HCT116 (cell line): ENCODE measurements around the gene DAZAP1.

Source experiments
- ATF3 ChIP-seq: IDR thresholded peaks from 2 replicates; pipeline ENCODE4 v1.6.1; 2012
- CEBPB ChIP-seq: IDR thresholded peaks from 2 replicates; pipeline ENCODE4 v1.6.1; 2012; ENCODE audit warnings: low read depth
- CTCF ChIP-seq, 3 experiments: fragments of 200-600 bp in 1 of 3; sonication (generic) in 1 of 3; IDR thresholded peaks in 2 of 3; conservative IDR thresholded peaks in 1 of 3; 2 replicates each; pipeline ENCODE4 v1.5.1; 2012 to 2017; ENCODE audit warnings: low read depth in 2 of 3, low read length in 2 of 3, antibody characterized with exemption in 1 of 3, borderline replicate concordance in 1 of 3, control low read depth in 1 of 3, mild to moderate bottlenecking in 1 of 3, mixed read lengths in 1 of 3, mixed run types in 1 of 3, moderate library complexity in 1 of 3; ENCODE audit not compliant: insufficient read depth in 1 of 3
- EZH2 ChIP-seq: fragments of 200-600 bp; sonication (generic); IDR thresholded peaks from 2 replicates; pipeline ENCODE4 v1.6.1; 2017; ENCODE audit warnings: antibody characterized with exemption, mixed run types
- POLR2A ChIP-seq: IDR thresholded peaks from 2 replicates; pipeline ENCODE4 v1.7.0; 2011; ENCODE audit warnings: borderline replicate concordance; ENCODE audit not compliant: insufficient read depth, insufficient read length; ENCODE audit errors: extremely low read depth
- POLR2AphosphoS5 ChIP-seq: IDR thresholded peaks from 2 replicates; pipeline ENCODE4 v1.6.1; 2011; ENCODE audit warnings: mild to moderate bottlenecking, low read depth, low read length, moderate library complexity
- SRF ChIP-seq: IDR thresholded peaks from 2 replicates; pipeline ENCODE4 v1.6.1; 2012; ENCODE audit warnings: low read depth
- TCF7L2 ChIP-seq: IDR thresholded peaks from 2 replicates; pipeline ENCODE4 v1.7.0; 2011; ENCODE audit warnings: borderline replicate concordance, inconsistent platforms; ENCODE audit not compliant: insufficient read depth, insufficient read length; ENCODE audit errors: extremely low read depth
- YY1 ChIP-seq: IDR thresholded peaks from 2 replicates; pipeline ENCODE4 v1.6.1; 2011; ENCODE audit warnings: low read length, low read depth, moderate library complexity, mild to moderate bottlenecking; ENCODE audit not compliant: insufficient replicate concordance; ENCODE audit errors: extremely low read depth
- ZNF274 ChIP-seq: fragments of 200-500 bp; sonication (Bioruptor generic); IDR thresholded peaks from 2 replicates; pipeline ENCODE4 v1.6.1; 2014; ENCODE audit warnings: mild to moderate bottlenecking, low read depth, low read length, inconsistent platforms
- TF ChIP-seq, protein P1 (sequence below): IDR thresholded peaks from 2 replicates; pipeline ENCODE4 v1.6.1; 2012; ENCODE audit warnings: low read depth

DNA sequence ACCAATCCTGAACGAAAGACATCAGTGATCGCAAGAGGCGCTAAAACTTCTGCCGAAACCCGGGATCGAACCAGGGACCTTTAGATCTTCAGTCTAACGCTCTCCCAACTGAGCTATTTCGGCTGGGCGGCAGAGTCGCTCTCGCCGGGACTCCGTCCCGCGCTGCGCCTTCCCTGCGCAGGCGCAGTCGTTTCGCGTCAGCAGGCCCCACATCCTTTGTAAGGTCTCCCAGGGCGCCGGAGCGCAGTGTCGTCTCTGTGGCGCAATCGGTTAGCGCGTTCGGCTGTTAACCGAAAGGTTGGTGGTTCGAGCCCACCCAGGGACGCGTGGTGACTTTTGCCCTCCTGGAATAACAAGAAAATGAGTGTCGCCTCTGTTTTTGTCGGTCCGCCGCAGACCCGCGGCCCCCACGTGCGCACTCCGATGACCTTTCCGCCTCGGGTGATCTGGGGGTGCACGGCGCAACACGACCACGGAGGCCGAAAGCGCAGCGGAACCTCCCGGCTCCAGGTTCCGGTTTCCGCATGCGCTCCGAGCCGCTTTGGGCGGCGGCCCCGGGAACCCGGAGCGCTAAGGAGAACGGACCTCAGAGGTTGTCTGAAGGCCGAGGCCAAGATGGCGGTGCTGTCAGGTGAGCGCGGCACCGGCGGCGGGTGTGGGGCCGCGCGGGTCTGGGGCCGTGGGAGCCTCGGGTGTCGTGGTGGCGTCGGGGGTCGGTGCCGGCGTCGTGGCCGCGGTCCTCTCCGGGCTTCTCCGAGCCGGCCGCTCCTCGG lies 23.9 kb upstream of the DAZAP1 start, which contains the start of gene NDUFS7:
- TF ChIP-seq CTCF (IDR thresholded peaks at IDR 0.05 in 2 of 3, conservative IDR thresholded peaks at IDR 0.05 in 1 of 3; ENCODE audit: borderline replicate concordance in 1 of 3, insufficient read depth in 1 of 3, low read depth in 2 of 3, low read length in 2 of 3) (peak in 2 of 3 experiments; percentile 16 to 30; a peak in 2 of 6 replicates), YY1 (peak; percentile 97), POLR2A (no peak), SRF (no peak; the same call in 1 of the 2 replicates), EZH2 (no peak), ZNF274 (no peak), POLR2AphosphoS5 (peak; percentile 66), CEBPB (peak; percentile 93), TCF7L2 (peak; percentile 54), ATF3 (peak; percentile 100)
- TF ChIP-seq, protein P1, sequence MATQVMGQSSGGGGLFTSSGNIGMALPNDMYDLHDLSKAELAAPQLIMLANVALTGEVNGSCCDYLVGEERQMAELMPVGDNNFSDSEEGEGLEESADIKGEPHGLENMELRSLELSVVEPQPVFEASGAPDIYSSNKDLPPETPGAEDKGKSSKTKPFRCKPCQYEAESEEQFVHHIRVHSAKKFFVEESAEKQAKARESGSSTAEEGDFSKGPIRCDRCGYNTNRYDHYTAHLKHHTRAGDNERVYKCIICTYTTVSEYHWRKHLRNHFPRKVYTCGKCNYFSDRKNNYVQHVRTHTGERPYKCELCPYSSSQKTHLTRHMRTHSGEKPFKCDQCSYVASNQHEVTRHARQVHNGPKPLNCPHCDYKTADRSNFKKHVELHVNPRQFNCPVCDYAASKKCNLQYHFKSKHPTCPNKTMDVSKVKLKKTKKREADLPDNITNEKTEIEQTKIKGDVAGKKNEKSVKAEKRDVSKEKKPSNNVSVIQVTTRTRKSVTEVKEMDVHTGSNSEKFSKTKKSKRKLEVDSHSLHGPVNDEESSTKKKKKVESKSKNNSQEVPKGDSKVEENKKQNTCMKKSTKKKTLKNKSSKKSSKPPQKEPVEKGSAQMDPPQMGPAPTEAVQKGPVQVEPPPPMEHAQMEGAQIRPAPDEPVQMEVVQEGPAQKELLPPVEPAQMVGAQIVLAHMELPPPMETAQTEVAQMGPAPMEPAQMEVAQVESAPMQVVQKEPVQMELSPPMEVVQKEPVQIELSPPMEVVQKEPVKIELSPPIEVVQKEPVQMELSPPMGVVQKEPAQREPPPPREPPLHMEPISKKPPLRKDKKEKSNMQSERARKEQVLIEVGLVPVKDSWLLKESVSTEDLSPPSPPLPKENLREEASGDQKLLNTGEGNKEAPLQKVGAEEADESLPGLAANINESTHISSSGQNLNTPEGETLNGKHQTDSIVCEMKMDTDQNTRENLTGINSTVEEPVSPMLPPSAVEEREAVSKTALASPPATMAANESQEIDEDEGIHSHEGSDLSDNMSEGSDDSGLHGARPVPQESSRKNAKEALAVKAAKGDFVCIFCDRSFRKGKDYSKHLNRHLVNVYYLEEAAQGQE = no peak
